Measurements from ENCODE around the gene SIGLEC15.
"Not testable (repeated sequence)": the region's sequence is repeated elsewhere in the genome, so short reads cannot be mapped to it uniquely, and the experiment has no call there.

Gene SIGLEC15, protein sequence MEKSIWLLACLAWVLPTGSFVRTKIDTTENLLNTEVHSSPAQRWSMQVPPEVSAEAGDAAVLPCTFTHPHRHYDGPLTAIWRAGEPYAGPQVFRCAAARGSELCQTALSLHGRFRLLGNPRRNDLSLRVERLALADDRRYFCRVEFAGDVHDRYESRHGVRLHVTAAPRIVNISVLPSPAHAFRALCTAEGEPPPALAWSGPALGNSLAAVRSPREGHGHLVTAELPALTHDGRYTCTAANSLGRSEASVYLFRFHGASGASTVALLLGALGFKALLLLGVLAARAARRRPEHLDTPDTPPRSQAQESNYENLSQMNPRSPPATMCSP

DNA sequence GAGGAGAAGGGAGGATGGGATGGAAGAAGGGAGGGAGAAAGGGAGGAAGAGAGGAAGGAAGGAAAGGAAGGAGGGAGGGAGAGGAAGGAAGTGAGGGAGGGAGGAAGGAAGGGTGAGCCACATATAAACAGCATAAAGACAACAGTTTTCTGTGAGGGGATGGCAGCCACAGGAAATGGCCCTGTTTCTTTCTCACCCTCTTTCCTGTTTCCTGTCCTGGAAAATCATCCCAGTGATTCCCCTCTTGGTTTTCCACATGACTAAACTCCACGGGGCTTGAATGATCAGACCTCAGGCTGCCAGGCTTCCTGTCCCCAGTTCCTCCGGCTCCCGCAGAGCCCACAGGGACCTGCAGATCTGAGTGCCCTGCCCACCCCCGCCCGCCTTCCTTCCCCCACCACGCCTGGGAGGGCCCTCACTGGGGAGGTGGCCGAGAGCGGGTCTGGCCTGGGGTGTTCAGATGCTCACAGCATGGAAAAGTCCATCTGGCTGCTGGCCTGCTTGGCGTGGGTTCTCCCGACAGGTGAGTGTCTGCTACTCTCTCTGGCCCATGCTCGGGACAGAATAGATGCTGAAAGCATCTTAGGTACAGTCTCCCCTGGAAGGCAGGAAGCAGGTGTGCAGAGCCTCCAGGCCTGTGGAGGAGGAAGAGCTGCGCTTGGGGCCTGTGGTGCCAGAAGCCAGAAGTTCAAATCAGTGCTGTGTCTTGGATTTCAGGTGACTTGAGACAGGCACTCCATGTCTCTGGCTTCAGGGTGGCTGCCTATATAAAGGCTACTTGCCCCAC, at the start of gene SIGLEC15:
SIGLEC15 (plus strand) TSS at position 418 of the 787 bp plus-strand sequence; CDS start at position 472, 54 bp downstream.
- DNase-seq, result no peak

DNA sequence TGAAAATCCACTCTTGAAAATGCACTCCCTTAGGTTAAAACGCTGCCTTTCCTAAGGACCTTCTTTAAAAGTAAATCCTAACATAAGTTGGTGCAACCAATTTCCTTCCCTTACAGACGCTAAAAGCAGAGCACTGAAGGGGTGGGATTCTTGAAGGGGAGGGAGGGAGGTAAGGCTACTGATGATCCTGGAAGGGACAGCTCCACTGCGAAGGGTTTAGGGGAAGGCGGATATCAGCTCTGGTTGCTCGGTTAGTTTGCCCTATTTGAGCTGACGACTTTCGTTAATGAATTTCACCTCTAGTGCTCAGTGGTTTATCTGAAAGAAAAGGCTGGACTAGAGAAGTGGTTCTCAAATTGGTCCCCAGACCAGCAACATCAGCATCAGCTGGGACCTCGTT, 49.7 kb upstream of the SIGLEC15 start:
- DNase-seq, result no peak

DNA sequence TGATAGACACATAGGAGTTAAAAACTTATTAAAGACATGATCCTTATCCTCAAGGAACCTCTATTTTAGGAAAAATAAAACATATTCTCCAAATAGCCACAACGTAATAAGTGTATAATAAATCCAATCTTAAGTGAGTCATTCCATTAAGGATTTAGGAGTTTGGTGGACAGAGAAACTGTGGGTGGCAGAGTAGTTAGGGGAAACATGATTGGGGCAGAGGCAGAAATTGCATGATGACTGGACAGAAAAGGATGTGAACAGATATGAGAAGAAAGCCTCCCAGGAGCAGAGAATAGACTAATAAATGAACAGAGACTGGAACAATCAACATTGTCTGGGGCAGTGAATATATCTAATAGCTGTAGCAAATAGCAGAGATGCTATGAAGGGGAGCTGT, 48.1 kb upstream of the SIGLEC15 start:
- DNase-seq, result no peak

DNA sequence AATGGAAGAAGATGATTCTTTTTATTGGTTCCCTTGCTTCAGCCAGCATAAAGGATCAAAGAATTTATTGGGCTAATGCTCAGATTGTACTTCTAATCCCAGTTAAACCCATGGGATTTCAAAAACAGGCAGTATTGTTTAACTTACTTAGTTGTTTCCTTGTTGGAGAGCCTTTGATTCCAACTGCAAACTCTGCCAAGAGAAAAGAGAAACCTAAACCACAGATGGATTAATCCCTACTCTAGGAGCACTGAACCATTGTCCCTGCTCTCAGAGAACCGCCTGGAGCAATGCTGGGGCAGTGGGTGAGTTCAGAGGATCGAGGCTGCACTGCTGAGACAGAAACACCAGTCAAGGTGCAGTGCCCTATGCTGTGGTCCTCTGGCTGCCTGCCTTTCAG, 44.9 kb upstream of the SIGLEC15 start:
- no peak for DNase-seq

DNA sequence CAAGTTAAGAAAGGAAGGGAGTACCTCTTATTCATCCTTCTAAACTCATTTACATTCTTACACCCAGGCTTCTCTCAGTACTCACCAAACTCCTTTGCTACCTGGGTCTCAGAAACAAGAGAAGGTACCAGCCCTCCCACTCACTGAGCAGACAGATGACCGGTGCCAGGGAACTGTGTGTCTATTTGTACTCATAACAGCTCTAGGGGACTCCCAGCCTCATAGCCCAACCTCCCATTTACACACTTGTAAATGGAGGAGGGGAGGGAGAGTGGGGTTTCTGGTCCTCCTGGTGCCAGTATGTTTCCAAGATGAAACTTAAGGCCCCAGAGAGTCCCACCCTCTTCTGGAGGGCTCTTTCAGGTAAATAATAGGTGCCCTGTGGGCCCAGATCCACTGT, 42.8 kb upstream of the SIGLEC15 start:
- no peak for DNase-seq

DNA sequence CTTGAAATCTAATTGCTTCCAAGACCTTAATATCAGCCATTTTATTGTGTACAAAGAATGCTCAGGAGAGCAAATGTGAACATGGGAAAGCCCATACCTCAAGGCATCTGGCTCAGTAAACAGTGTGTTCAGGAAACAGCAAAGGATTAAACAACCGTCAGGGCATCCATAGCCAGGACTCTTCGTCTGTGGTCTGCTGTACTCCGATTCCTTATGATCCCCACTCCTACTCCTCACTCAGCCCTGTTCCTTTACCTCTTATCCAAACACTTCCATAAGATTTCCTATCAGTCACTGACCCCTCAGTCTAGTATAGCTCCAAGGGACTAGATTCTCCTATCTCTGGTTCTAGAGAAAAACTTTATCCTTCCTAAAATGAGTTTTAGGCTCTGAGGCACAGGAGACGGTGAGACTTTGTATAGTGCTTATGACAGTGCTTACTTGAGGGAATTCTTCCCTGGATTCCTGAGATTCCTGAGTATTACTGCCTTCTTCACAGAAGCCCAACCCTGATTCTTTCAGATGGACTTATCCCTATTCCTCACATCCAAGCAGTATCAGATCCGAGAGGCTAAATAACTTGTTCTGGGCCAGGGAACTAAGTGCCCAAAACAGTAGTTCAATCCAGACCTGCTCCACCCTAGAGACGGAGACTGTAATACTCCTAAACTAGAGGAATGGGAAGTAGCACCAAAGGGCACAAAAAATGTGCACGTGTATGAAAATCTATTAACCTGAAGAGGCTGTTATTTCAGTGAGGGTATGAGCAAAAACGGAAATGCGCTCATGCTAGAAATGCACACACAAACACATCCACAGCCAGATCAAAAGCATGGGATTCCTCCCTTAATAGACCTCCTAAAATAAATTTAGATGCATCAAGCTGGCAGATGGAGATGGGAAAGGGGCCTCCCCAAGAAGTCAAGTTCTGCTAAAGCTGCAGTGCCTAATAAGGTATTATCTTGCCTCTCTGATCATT, 42.1 kb upstream of the SIGLEC15 start:
- DNase-seq, result no peak

DNA sequence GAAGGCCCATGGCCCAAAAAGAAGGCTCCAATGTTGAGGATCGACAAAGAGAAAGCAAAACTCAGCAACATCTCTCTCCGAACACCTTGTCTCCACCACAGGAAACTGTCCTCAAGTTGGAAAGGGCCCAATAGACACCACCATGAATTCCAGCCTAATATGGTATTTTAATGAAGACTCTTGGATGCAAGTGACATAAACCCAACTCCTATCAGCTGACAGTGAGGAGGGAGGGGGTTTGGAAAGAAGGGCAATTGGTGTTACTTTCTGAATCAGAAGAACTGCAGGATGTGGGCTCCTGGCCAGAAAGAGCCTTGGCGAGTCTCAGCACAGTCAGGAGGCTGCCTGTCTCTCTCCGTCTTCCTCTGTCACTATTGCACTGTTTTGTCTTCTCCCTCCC, 40.3 kb upstream of the SIGLEC15 start:
- no peak for DNase-seq

DNA sequence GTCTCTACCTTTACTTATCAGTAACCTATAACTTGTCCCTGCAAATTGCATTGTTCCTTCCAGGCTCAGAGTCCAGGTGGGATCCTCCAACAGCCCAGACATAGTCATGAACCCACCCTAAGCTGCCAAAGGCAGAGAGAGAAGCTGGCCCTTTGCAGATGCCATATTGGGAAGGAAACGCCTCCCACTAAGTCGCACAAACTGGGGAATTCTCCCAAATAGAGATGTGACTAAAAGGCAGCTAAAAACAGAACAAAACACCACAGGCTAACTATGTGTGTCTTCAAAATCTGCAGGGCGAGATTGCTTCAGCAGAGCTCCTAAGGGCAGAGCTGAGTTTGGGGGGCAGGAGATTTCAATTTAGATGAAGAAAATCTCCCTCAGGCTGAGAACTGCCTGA, 38.5 kb upstream of the SIGLEC15 start:
- DNase-seq, result no peak

DNA sequence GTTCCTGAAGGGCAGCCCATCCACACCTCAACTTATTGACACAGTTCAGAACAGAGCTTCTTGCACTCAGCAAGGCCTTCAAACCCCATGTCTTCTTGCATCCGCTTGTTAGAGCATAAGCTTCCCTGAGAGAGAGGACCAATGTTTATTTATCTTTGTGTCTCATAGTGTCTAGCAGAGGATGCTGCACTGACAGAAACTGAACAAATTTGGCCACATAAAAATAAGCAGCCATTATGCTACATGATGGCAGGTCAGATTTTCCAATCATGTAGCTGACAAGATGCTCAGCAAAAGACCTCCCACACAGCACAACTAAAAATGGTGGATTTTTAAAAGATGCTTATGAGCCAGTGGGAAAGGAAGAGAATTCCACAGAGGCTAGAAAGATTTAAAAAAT, 38.1 kb upstream of the SIGLEC15 start:
- DNase-seq, result no peak

DNA sequence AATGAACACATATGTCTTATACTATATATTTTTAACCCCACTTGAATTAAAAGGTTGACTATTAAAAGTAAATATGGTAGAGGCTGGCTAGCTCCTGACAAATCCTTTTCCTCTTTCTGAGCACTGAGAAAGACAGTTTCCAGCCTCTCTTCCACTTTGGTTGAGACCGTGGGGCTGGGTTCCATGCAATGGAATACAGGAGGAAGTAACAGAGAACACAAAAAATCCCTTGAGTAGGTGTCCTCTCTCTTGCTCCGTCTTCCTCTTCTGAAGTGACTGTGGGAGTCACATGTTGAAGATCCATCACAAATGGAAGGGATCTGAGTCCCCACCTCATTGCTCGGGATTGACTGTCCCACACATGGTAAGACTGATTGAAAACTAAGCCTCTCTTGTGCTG, 36.6 kb upstream of the SIGLEC15 start:
- DNase-seq, result no peak

DNA sequence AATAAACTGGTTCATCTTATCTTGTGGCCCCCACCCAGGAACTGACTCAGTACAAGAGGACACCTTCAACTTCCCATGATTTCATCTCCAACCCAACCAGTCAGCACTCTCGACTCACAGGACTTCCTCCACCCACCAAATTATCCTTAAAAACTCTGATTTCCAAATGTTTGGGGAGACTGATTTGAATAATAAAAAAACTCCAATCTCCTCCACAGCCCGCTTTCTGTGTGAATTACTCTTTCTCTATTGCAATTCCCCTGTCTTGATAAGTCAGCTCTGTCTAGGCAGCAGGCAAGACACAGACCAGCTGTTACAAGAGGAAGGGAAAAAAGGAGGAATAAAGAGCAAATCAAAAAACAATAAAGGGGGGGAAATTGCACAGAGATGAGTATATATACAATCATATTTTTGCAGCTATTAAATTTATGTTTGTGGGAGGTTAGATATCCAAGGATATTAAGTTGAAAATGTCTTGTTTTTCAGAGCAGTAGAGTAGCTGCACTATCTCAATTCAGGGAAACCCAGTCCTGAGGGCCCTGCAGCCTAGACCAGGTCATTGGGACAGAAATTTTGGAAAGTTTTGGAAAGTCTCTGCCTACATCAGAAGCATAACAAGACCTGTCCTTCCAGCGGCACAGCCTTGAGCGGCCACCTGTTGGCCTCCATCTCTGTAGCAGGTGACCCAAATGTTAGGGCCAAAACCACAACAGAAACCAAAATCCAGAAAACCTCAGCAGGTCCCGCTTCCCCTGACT, 32.8 kb upstream of the SIGLEC15 start:
- no peak for DNase-seq

DNA sequence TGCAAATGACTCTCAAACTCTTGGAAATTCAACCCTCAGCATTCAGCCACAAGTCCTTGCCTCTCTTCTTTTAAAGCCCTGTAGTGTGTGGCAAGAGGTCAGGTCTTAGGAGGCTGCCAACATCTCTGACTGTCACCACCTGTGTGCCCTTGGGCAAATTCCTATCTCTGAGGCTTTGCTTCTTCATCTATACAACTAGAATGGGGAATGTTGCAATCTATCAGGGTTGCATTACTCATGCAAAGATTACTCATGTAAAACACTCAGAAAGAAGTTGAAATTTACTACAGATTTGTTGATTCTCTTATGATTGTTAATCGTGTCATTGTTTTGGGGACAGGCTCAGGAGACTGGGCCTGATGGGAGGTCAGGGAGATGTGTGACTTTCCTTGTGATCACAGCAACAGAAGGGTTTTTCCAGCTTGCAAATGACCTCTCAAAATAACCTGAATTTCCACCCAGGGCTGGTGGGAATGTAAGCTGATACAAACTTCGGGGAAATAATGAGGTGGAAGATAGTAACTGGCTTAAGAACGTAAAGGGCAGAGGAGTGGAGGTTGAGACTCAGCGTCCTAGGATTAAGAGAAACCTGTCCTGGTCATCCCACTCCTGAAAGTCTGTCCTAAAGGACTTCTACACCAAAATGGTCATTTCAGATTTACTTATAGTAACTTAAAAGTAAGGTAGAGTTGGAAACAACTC, 32.1 kb upstream of the SIGLEC15 start:
- no peak for DNase-seq

DNA sequence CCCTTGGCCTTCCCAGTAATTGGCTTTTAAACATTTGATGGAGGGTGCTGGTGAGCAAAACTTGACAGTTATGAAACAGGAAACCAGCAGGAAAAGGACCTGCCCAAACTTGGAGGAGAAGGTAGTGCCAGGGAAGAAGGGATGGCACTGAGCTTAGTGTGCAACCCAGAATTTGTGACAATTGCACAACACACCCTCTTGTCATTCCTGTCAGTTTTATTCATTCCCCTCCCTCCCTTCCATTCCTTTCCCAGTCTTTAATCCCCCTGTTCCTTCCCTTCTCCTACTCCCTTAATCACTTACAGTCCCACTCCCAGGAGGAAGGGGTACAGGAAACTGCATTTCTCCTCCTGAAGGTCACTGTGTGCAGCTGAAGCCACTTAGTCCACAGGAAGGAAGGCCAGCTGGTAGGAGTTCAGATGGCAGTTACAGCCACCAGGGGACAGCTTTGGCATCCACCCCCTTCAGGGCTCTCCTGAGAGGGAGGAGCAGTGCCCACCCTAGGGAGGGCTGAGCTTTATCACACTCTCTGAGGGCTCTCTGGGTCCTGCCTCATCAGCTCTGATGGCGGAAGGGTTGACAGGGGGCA, 24.0 kb upstream of the SIGLEC15 start:
- no peak for DNase-seq

DNA sequence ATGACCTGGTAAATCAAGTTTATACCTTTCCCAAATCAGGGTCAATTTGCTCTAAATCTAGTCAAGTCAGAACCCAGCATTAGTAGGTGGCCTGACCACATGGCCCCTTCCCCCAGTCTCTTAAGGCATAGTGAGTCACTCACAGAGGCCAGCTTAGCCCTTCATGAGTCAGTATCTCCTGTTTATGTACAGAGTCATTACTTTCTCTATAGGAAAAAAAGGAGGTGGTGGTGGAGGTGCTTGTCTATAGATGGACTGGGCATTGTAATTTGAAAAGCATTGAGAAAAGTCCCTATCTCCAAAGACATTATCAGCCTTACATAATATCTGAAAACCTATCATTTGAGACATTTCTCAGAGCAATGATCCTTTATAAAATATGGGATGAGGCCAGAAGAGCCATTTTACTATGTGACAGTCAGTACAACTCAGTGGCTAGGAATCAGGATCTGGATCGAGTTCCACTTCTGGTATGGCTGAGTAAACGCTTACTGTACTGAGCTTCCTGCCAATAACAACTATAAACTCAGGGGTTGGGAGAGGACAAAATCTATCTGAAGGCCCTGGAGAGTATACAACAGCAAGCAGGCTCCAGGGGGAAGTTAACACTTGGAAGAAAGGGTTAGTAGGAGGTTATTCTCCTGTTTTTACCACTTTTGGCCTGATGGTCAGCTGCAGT, 22.5 kb upstream of the SIGLEC15 start:
- no peak for DNase-seq

DNA sequence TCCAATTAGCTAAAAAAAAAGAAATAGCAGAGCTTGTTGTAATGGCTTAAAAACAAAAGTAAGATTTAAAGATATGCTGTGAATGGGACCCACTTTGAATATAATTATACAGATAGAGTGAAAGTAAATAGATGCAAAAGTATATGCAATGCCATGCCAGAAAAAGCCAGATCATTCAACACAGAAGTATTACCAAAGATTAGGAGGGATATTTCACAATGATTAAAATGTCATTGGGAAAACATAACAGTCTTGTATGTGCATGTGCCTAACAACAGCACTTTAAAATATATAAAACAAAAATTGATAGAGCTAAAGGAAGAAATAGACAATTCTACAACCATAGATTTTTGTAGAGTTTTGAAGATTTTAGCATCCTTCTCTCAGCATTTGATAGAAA, 19.9 kb upstream of the SIGLEC15 start:
- no peak for DNase-seq

DNA sequence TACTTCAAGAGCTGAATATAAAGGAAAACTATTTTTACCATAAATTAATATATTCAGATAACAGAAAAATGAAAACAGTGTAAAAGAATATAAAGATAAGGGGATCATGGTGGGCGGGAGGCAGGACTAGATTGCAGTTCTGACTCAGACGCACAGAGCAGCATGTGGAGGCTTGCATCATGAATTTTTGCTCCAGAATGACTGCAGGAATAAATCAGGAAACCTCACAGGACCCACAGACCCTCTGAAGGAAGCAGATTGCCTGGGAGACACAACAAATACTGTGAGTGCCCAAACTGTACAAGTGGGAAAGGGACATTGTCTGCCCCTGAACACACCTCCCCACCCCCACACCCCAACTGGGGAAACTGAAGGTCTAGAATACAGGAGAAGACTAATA, 19.2 kb upstream of the SIGLEC15 start:
- DNase-seq, result no peak

DNA sequence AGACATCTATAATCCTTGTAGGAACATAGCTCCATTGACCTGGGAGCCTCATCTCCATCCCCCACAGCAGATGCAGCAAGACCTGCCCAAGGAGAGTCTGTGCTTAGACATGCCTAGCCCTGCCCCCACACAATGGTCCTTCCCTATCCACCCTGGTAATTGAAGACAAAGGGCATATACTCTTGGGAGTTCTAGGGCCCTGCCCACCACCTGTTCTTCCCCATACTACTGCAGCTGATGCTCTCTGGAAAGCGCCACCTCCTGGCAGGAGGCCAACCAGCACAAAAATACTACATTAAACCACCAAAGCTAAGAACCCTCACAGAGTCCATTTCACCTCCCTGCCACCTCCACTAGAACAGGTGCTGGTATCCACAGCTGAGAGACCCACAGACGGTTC, 18.3 kb upstream of the SIGLEC15 start:
- DNase-seq, result not testable (repeated sequence)

DNA sequence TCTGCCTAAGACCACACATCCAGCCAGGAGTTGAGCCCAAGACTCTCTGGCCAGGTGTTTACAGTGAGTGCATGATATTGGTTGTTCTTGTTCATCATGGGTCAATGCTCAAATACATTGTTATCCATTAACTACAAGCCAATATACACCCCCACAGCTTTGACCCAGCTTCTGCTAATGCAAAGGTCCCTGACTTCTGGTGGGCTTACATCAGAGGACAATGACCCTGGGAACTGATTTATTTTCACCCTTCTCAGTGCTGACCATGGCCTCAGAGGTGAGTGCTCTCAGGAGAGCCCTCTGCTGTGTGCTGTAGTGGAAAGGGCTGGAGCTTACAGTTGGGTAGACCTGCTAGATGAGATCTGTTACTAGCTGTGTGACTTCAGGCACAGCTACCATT, 10.7 kb upstream of the SIGLEC15 start:
- not testable (repeated sequence) for DNase-seq

DNA sequence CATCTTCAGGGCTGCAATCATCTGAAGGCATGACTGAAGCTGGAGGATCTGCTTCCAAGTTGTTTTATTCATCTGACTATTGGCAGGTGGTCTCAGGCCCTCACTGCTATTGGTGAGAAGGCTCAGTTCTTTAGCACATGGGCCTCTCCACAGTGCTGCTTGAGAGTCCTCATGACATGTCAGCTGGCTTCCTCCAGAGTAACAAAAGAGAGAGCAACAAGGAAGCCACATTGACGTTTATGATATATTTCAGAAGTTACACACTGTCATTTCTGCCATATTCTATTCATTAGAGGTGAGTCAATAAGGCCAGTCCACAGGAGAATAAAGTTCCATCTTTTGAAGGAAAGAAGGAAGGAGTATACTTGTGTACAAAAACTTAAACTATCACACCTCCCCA, 7.9 kb upstream of the SIGLEC15 start:
- DNase-seq, result no peak

DNA sequence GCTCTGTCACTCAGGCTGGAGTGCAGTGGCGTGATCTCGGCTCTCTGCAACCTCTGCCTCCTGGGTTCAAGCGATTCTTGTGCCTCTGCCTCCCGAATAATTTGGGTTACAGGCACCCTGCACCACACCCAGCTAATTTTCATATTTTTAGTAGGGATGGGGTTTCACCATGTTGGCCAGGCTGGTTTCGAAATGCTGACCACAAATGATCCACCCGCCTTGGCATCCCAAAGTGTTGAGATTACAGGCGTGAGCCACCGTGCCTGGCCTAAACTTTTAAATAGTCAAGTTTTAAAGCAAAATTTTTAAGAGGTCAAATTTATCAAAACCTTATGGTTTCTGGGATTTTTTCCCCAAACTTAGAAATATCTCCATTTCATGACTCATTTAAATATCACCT, 6.7 kb upstream of the SIGLEC15 start:
- not testable (repeated sequence) for DNase-seq
